ENCODE measurements around the gene CENPN.
A peak's percentile ranks its signal among the peaks of the same experiment; 100 is the strongest.

Gene CENPN

GRCh38 chr16:81036751-81037350, 29.8 kb downstream of the CENPN start:
- Histone ChIP-seq H3K27me3 (no peaks in the 10 kb centered on the region), H3K4me3 (ENCODE audit: low read depth, low read length) (peak overlapping the region; percentile 82), H3K4me1 (no peaks in the 10 kb centered on the region; the same call in 1 of the 2 replicates), H3K36me3 (peaks cover 3% of the 10 kb centered on the region), H3K9me3 (no peaks in the 10 kb centered on the region; the same call in 1 of the 2 replicates)
- DNase-seq: no peak
- no peak for TF ChIP-seq CTCF (IDR thresholded peaks at IDR 0.05; ENCODE audit: low read depth, low read length)

DNA sequence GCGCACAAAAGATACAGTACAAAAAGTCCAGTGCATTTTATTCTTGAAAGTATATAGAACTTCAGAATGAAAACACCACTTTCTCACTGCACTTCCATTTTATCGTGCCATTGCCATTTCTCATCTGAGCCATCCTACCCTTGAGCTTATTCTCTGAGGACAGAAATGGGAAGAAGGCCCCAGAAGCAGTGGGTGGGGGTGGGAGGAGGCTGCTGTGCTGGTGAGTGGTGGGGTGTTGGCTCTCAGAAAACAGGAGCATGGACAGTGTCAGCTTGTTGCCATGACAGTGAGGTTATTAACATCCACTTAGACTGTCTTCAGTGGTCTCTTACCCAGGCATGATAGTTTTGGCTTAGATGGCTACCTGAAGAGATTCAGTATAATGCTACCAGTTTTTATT, 33.1 kb downstream of the CENPN start:
- Histone ChIP-seq H3K4me3 (ENCODE audit: low read depth, low read length) (no peak overlapping the region), H3K27me3 (no peaks in the 10 kb centered on the region), H3K4me1 (no peaks in the 10 kb centered on the region; the same call in 1 of the 2 replicates), H3K36me3 (peaks cover 11% of the 10 kb centered on the region), H3K9me3 (no peaks in the 10 kb centered on the region; the same call in 1 of the 2 replicates)
- TF ChIP-seq CTCF (IDR thresholded peaks at IDR 0.05; ENCODE audit: low read depth, low read length): no peak
- no peak for DNase-seq

DNA sequence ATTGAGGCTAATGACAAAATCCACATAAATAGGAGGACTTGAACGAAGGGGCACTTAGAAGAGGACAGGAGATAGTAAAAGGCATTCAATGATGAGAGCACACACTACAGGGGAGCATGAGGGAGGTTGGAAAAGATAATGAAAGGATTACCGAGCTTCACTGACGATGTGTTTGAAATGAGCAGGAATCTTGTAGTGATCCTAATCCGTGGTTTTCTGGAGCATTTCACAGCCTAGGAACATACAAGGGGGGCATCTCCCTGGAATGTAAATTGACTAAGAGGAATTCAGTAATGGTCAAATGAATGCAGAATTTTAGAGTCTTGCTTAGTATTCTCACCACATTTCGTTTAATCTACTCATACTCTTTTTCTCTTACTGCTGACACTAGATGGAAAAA, 33.8 kb downstream of the CENPN start:
- peaks cover 11% of the 10 kb centered on the region for H3K36me3 ChIP-seq
- H3K4me1 ChIP-seq: no peaks in the 10 kb centered on the region; the same call in 1 of the 2 replicates
- no peak overlapping the region for H3K4me3 ChIP-seq (ENCODE audit: low read depth, low read length)
- DNase-seq: no peak
- no peaks in the 10 kb centered on the region for H3K27me3 ChIP-seq
- TF ChIP-seq CTCF (IDR thresholded peaks at IDR 0.05; ENCODE audit: low read depth, low read length): no peak
- no peaks in the 10 kb centered on the region; the same call in 1 of the 2 replicates for H3K9me3 ChIP-seq

DNA sequence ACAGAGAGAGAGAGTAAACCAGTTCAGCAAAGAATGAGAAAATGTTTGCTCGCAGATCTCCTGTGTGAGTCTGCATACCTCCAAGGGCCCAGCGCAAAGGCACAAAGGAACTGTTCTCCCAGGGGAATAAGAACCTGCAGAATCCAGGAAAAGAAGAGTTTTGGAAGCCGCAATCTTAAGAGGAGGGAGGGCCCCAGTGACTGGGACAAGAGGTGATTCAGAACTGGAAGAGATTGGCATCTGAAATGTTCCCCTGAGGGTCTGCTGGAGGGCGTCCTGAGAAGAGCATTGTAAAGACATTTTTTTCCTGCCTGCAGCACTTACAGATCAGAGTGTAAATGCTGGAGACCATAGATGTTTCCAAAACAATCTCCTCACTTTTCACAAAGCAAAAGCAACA, 34.7 kb downstream of the CENPN start:
- H3K27me3 ChIP-seq: no peaks in the 10 kb centered on the region
- no peaks in the 10 kb centered on the region; the same call in 1 of the 2 replicates for H3K9me3 ChIP-seq
- peaks cover 11% of the 10 kb centered on the region for H3K36me3 ChIP-seq
- no peaks in the 10 kb centered on the region; the same call in 1 of the 2 replicates for H3K4me1 ChIP-seq
- DNase-seq: no peak
- TF ChIP-seq CTCF (IDR thresholded peaks at IDR 0.05; ENCODE audit: low read depth, low read length): no peak
- no peak overlapping the region for H3K4me3 ChIP-seq (ENCODE audit: low read depth, low read length)

- H3K4me3 ChIP-seq (ENCODE audit: low read depth, low read length): no peak overlapping the region
- no peaks in the 10 kb centered on the region for H3K27me3 ChIP-seq
- no peaks in the 10 kb centered on the region; the same call in 1 of the 2 replicates for H3K4me1 ChIP-seq
- DNase-seq: no peak
- no peaks in the 10 kb centered on the region; the same call in 1 of the 2 replicates for H3K9me3 ChIP-seq
- no peak for TF ChIP-seq CTCF (IDR thresholded peaks at IDR 0.05; ENCODE audit: low read depth, low read length)
- H3K36me3 ChIP-seq: peaks cover 11% of the 10 kb centered on the region
These were observed 35.8 kb downstream of the CENPN start for GRCh38 chr16:81042821-81043220.

DNA sequence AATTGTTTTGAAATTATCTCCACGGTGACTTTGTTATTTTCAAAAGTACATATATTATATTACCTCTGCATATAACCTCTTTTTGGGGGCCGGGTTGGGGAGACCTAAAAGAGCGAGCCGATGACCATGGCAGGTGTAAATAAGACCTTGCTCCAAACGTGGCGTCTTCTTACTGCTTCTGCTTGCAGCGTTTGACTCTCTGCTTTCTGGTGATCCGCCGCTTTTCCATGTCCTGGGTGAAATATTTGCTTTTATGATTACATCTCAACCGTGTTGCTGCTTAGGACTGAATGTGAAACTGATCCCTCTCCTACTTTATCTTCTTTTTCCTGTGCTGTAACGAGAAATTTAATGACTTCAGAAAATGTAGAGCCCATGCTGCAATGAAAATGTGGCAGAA, 46.7 kb downstream of the CENPN start:
- Histone ChIP-seq H3K4me3 (ENCODE audit: low read depth, low read length) (no peak overlapping the region), H3K27me3 (no peaks in the 10 kb centered on the region), H3K4me1 (no peaks in the 10 kb centered on the region), H3K36me3 (no peaks in the 10 kb centered on the region), H3K9me3 (no peaks in the 10 kb centered on the region)
- no peak for TF ChIP-seq CTCF (IDR thresholded peaks at IDR 0.05; ENCODE audit: low read depth, low read length)
- no peak for DNase-seq

All from BE2C (cell line).